OCI-LY1 (cell line): ENCODE results near the gene PPP1R27.
A peak's percentile ranks its signal among the peaks of the same experiment; 100 is the strongest.

Experiments used
- H2AFZ ChIP-seq: fragments of 200-600 bp; sonication (generic), shearing (Covaris generic); 2 replicates; pipeline ENCODE4 v1.6.0; 2014; ENCODE audit warnings: antibody characterized with exemption, mild to moderate bottlenecking, low read length
- H3F3A ChIP-seq: fragments of 200-600 bp; sonication (generic), shearing (Covaris generic); 2 replicates; pipeline ENCODE4 v1.6.0; 2014; ENCODE audit warnings: mild to moderate bottlenecking, antibody characterized with exemption, low read length, moderate library complexity; ENCODE audit not compliant: insufficient read depth
- H3K27ac ChIP-seq: fragments of 200-600 bp; sonication (generic); 2 replicates; pipeline ENCODE4 v1.5.1; 2014; ENCODE audit warnings: low read length, mixed run types, mild to moderate bottlenecking, low read depth; ENCODE audit not compliant: poor library complexity, severe bottlenecking
- H3K27me3 ChIP-seq: fragments of 200-600 bp; sonication (generic); 2 replicates; pipeline ENCODE4 v1.6.0; 2014; ENCODE audit warnings: antibody characterized with exemption, mild to moderate bottlenecking, low read length, moderate library complexity; ENCODE audit not compliant: insufficient read depth
- H3K36me3 ChIP-seq: fragments of 200-600 bp; sonication (generic); 2 replicates; pipeline ENCODE4 v1.6.1; 2014; ENCODE audit warnings: mild to moderate bottlenecking, antibody characterized with exemption, low read length, moderate library complexity, mixed read lengths; ENCODE audit not compliant: insufficient read depth
- H3K4me1 ChIP-seq: fragments of 200-600 bp; sonication (generic); 2 replicates; pipeline ENCODE4 v1.5.1; 2014; ENCODE audit warnings: mild to moderate bottlenecking, low read length, moderate library complexity; ENCODE audit not compliant: insufficient read depth, severe bottlenecking
- H3K4me2 ChIP-seq: fragments of 200-600 bp; sonication (generic), shearing (Covaris generic); 2 replicates; pipeline ENCODE4 v1.6.1; 2014; ENCODE audit warnings: low read length
- H3K4me3 ChIP-seq: fragments of 200-600 bp; sonication (generic); 2 replicates; pipeline ENCODE4 v1.5.1; 2014; ENCODE audit warnings: low read length, low read depth, mild to moderate bottlenecking, mixed read lengths; ENCODE audit not compliant: poor library complexity, severe bottlenecking
- H3K79me2 ChIP-seq: fragments of 200-600 bp; shearing (Covaris generic); 2 replicates; pipeline ENCODE4 v1.6.1; 2016; ENCODE audit warnings: mixed run types, low read length, mixed read lengths; ENCODE audit not compliant: insufficient read depth
- H3K9ac ChIP-seq: fragments of 200-600 bp; sonication (generic), shearing (Covaris generic); 2 replicates; pipeline ENCODE4 v1.6.1; 2014; ENCODE audit warnings: mild to moderate bottlenecking, low read length, mixed read lengths
- H3K9me2 ChIP-seq: fragments of 200-600 bp; sonication (generic), shearing (Covaris generic); 2 replicates; pipeline ENCODE4 v1.6.1; 2014; ENCODE audit warnings: low read depth, mild to moderate bottlenecking, low read length, mixed read lengths
- H3K9me3 ChIP-seq: fragments of 200-600 bp; shearing (Covaris generic); 2 replicates; pipeline ENCODE4 v1.6.1; 2014; ENCODE audit warnings: low read length, mixed read lengths
- H4K20me1 ChIP-seq: fragments of 200-600 bp; sonication (generic), shearing (Covaris generic); 2 replicates; pipeline ENCODE4 v1.6.0; 2016; ENCODE audit warnings: mild to moderate bottlenecking, low read length; ENCODE audit not compliant: insufficient read depth
- CTCF ChIP-seq: fragments of 200-600 bp; sonication (generic), shearing (Covaris generic); IDR thresholded peaks from 2 replicates; pipeline ENCODE4 v1.5.1; 2017; ENCODE audit warnings: mild to moderate bottlenecking, antibody characterized with exemption, low read length, moderate library complexity, mixed read lengths
- EZH2 ChIP-seq: fragments of 200-600 bp; sonication (generic), shearing (Covaris generic); IDR thresholded peaks from 2 replicates; pipeline ENCODE4 v1.8.0; 2017; ENCODE audit warnings: borderline replicate concordance, mixed run types, mild to moderate bottlenecking, antibody characterized with exemption, low read length, moderate library complexity, mixed read lengths

PPP1R27 gene

GRCh38 chr17:81834831-81835267 is at the start of gene PPP1R27:
TSS of gene PPP1R27 (minus strand) at chr17:81835050. CDS start at chr17:81834953, 97 bp downstream.
- no peaks in the 10 kb centered on the region for H3K9me3 ChIP-seq
- H3F3A ChIP-seq = no peaks in the 10 kb centered on the region
- H3K27ac ChIP-seq = no peak within 1 kb of the TSS
- H3K9ac ChIP-seq = peak within 1 kb of the TSS; percentile 92
- no peaks in the 10 kb centered on the region for H3K27me3 ChIP-seq
- H3K4me1 ChIP-seq = peaks cover 29% of the 10 kb centered on the region
- no peaks in the 10 kb centered on the region for H3K36me3 ChIP-seq
- TF ChIP-seq CTCF (no peak), EZH2 (no peak)
- H3K9me2 ChIP-seq = no peaks in the 10 kb centered on the region
- no peak within 1 kb of the TSS for H2AFZ ChIP-seq
- H4K20me1 ChIP-seq = no peaks in the 10 kb centered on the region
- H3K4me3 ChIP-seq = peak within 1 kb of the TSS; percentile 86
- H3K79me2 ChIP-seq = no peaks in the 10 kb centered on the region
- peak within 1 kb of the TSS; percentile 88 for H3K4me2 ChIP-seq

GRCh38 chr17:81884520-81884919 is 49.7 kb upstream of the PPP1R27 start:
- Histone ChIP-seq H3K9ac (no peak overlapping the region), H3K79me2 (peaks cover under 1% of the 10 kb centered on the region), H3K36me3 (peaks cover 96% of the 10 kb centered on the region), H3K9me2 (no peaks in the 10 kb centered on the region), H3K4me3 (no peak overlapping the region), H3K27me3 (no peaks in the 10 kb centered on the region), H3K4me2 (no peak overlapping the region), H3K9me3 (no peaks in the 10 kb centered on the region), H3F3A (no peaks in the 10 kb centered on the region), H4K20me1 (no peaks in the 10 kb centered on the region), H2AFZ (no peak overlapping the region), H3K27ac (no peak overlapping the region), H3K4me1 (no peaks in the 10 kb centered on the region)
- no peak for TF ChIP-seq EZH2
- TF ChIP-seq CTCF = no peak

- H3K9me3 ChIP-seq = no peaks in the 10 kb centered on the region
- H3K27me3 ChIP-seq = no peaks in the 10 kb centered on the region
- no peak overlapping the region for H2AFZ ChIP-seq
- H3K4me3 ChIP-seq = no peak overlapping the region
- H3K36me3 ChIP-seq = peaks cover 63% of the 10 kb centered on the region
- H3K4me1 ChIP-seq = no peaks in the 10 kb centered on the region
- no peak overlapping the region for H3K9ac ChIP-seq
- no peak overlapping the region for H3K27ac ChIP-seq
- no peaks in the 10 kb centered on the region for H3K79me2 ChIP-seq
- no peaks in the 10 kb centered on the region for H3K9me2 ChIP-seq
- no peak for TF ChIP-seq CTCF
- no peak for TF ChIP-seq EZH2
- H3K4me2 ChIP-seq = no peak overlapping the region
- no peaks in the 10 kb centered on the region for H4K20me1 ChIP-seq
- H3F3A ChIP-seq = no peaks in the 10 kb centered on the region
Observed at GRCh38 chr17:81879121-81879520, 44.3 kb upstream of the PPP1R27 start.
